ENCODE measurements around the gene IFT43.

The IFT43 gene

GRCh38 chr14:76019676-76020075, 34.1 kb downstream of the IFT43 start:
- DNase-seq: no peak
- H3K9me3 Mint-ChIP-seq: peaks cover 44% of the 10 kb centered on the region
- H3K27ac Mint-ChIP-seq: no peak overlapping the region
- H3K27me3 Mint-ChIP-seq (ENCODE audit: low read depth, poor library complexity): no peaks in the 10 kb centered on the region
- peaks cover 95% of the 10 kb centered on the region for H3K36me3 Mint-ChIP-seq (ENCODE audit: low read depth)
- peaks cover 4% of the 10 kb centered on the region for H3K4me1 Mint-ChIP-seq
- no peak for TF ChIP-seq CTCF (IDR thresholded peaks at IDR 0.05)
- no peak overlapping the region for H3K4me3 Mint-ChIP-seq

- Mint-ChIP-seq H3K27me3 (ENCODE audit: low read depth, poor library complexity) (no peaks in the 10 kb centered on the region), H3K4me3 (no peak overlapping the region), H3K4me1 (no peaks in the 10 kb centered on the region), H3K36me3 (ENCODE audit: low read depth) (peaks cover 92% of the 10 kb centered on the region), H3K27ac (no peak overlapping the region), H3K9me3 (peaks cover 56% of the 10 kb centered on the region)
- DNase-seq: no peak
- TF ChIP-seq CTCF (IDR thresholded peaks at IDR 0.05): no peak
Measured at GRCh38 chr14:76022991-76023390, 37.4 kb downstream of the IFT43 start.

GRCh38 chr14:76023757-76024156, 38.2 kb downstream of the IFT43 start:
- no peak for TF ChIP-seq CTCF (IDR thresholded peaks at IDR 0.05)
- Mint-ChIP-seq H3K36me3 (ENCODE audit: low read depth) (peaks cover 92% of the 10 kb centered on the region), H3K27ac (peak overlapping the region; percentile 64), H3K9me3 (peaks cover 56% of the 10 kb centered on the region), H3K4me3 (no peak overlapping the region), H3K4me1 (no peaks in the 10 kb centered on the region), H3K27me3 (ENCODE audit: low read depth, poor library complexity) (no peaks in the 10 kb centered on the region)
- no peak for DNase-seq

GRCh38 chr14:76024211-76024907, 38.8 kb downstream of the IFT43 start:
- Mint-ChIP-seq H3K9me3 (peaks cover 56% of the 10 kb centered on the region), H3K4me1 (no peaks in the 10 kb centered on the region), H3K27me3 (ENCODE audit: low read depth, poor library complexity) (no peaks in the 10 kb centered on the region), H3K36me3 (ENCODE audit: low read depth) (peaks cover 92% of the 10 kb centered on the region), H3K27ac (no peak overlapping the region), H3K4me3 (no peak overlapping the region)
- no peak for TF ChIP-seq CTCF (IDR thresholded peaks at IDR 0.05)
- DNase-seq: no peak

- no peak overlapping the region for H3K4me3 Mint-ChIP-seq
- peaks cover 33% of the 10 kb centered on the region for H3K36me3 Mint-ChIP-seq (ENCODE audit: low read depth)
- no peak for TF ChIP-seq CTCF (IDR thresholded peaks at IDR 0.05)
- peaks cover 2% of the 10 kb centered on the region for H3K27me3 Mint-ChIP-seq (ENCODE audit: low read depth, poor library complexity)
- H3K4me1 Mint-ChIP-seq: no peaks in the 10 kb centered on the region
- H3K27ac Mint-ChIP-seq: no peak overlapping the region
- no peaks in the 10 kb centered on the region for H3K9me3 Mint-ChIP-seq
- DNase-seq: no peak
Measured at GRCh38 chr14:76034566-76034965, 49.0 kb downstream of the IFT43 start.

GRCh38 chr14:76040704-76041103, 55.1 kb downstream of the IFT43 start:
- H3K27me3 Mint-ChIP-seq (ENCODE audit: low read depth, poor library complexity): peaks cover 2% of the 10 kb centered on the region
- H3K36me3 Mint-ChIP-seq (ENCODE audit: low read depth): peaks cover 21% of the 10 kb centered on the region
- no peak for DNase-seq
- TF ChIP-seq CTCF (IDR thresholded peaks at IDR 0.05): no peak
- H3K9me3 Mint-ChIP-seq: no peaks in the 10 kb centered on the region
- H3K4me3 Mint-ChIP-seq: no peak overlapping the region
- H3K4me1 Mint-ChIP-seq: peaks cover 5% of the 10 kb centered on the region
- no peak overlapping the region for H3K27ac Mint-ChIP-seq
